GM23248 (cell line): ENCODE measurements around the gene C11orf16.

Experiments used
- EZH2 ChIP-seq: fragments of 200-600 bp; sonication (generic); IDR thresholded peaks from 2 replicates; pipeline ENCODE4 v1.6.1; 2018; ENCODE audit warnings: antibody characterized with exemption, mild to moderate bottlenecking; ENCODE audit not compliant: insufficient read depth, poor library complexity, severe bottlenecking
- EZH2phosphoT487 ChIP-seq: fragments of 200-600 bp; sonication (generic); IDR thresholded peaks from 2 replicates; pipeline ENCODE4 v1.6.1; 2018; ENCODE audit warnings: antibody characterized with exemption, moderate library complexity, mild to moderate bottlenecking, low read depth; ENCODE audit not compliant: insufficient read depth

- no peak for TF ChIP-seq EZH2phosphoT487
- TF ChIP-seq EZH2 = no peak
These were observed 54.0 kb downstream of the C11orf16 start for GRCh38 chr11:8878771-8879170.
